Measurements from ENCODE around the gene TSPEAR.
"Not testable (repeated sequence)": the region's sequence is repeated elsewhere in the genome, so short reads cannot be mapped to it uniquely, and the experiment has no call there.

The TSPEAR gene

DNA sequence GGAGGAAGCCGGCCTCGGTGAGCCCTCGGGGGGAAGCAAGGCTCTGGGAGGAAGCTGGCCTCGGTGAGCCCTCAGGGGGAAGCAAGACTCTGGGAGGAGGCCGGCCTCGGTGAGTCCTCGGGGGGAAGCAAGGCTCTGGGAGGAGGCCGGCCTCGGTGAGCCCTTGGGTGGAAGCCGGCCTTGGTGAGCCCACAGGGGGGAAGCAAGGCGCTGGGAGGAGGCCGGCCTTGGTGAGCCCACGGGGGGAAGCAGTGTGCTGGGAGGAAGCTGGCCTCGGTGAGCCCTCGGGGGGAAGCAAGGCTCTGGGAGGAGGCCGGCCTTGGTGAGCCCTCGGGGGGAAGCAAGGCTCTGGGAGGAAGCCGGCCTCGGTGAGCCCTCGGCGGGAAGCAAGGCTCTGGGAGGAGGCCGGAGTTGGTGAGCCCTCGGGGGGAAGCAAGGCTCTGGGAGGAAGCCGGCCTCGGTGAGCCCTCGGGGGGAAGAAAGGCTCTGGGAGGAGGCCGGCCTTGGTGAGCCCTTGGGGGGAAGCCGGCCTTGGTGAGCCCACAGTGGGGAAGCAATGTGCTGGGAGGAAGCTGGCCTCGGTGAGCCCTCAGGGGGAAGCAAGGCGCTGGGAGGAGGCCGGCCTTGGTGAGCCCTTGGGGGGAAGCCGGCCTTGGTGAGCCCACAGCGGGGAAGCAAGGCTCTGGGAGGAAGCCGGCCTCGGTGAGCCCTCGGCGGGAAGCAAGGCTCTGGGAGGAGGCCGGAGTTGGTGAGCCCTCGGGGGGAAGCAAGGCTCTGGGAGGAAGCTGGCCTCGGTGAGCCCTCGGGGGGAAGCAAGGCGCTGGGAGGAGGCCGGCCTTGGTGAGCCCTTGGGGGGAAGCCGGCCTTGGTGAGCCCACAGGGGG lies 208.1 kb downstream of the TSPEAR start:
- not testable (repeated sequence) for DNase-seq (ENCODE audit: low read depth in 3 of 3)

- no peak for DNase-seq (ENCODE audit: low read depth in 3 of 3)
These were observed 209.0 kb downstream of the TSPEAR start for GRCh38 chr21:44502171-44502958.

- DNase-seq (ENCODE audit: low read depth in 3 of 3): no peak
These were observed 211.3 kb downstream of the TSPEAR start for GRCh38 chr21:44500111-44500510.

GRCh38 chr21:44499631-44500030 lies 211.7 kb downstream of the TSPEAR start:
- no peak for DNase-seq (ENCODE audit: low read depth in 3 of 3)

DNA sequence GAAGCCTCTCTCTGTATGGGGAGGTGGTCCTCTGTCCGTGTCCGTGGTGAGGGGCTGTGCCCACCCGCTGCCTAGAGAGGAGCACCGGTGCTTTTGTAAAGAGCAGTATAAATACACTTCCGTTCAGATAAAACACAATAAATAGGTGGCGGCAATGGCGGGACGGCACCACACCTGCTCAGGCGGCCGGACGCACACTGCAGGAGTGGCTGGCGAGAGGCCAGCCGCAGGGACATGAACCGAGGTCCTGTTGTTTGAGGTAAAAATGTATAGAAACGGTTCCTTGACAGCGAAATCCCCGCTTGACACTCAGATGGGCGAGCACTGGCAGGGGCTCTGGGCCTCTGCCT lies 212.2 kb downstream of the TSPEAR start:
- no peak for DNase-seq (ENCODE audit: low read depth in 3 of 3)

DNA sequence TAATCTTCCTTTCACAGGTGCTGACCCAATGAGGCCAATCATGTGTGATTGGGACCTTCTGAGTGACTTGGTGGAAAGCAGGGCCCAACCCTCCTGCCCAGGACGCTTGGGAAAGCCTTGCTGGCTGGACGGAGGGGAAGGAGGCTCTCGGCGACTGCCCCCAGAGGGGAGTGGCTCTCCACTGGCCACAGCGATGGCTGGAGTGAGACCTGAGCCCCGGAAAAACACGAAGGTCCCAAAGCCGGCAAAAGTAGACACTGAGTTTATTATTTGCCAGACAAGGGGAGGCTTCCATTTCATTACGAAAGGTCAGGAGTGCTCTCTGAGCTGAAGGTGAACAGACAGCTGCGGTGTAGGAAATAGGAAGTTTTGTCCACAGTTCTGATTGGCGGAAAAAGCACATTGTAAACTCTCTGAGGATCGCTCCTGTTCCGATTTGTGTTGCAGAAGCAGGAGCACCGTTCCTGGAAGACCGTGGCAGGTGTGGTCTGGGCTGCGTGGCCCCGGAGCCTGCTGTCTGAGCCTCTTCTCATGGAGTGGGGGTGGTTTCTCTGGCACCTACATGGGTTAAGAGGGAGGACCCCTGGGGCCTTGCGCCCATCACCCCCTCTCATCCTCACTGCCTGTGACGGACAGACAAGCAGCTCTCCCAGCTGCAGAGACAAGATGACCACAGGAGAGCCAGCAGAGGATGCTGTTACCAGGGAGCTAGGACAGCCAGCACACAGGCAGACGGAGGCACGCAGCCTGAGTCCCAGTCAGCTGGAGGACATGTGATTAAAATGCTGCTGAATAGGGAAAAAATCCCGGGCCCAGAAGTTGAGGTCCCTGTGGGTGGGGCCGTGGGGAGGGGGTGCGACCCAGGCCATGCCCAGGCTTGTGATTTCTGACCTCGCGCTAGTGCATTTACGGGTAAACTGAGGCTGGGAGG lies 212.8 kb downstream of the TSPEAR start:
- no peak for DNase-seq (ENCODE audit: low read depth in 3 of 3)

DNA sequence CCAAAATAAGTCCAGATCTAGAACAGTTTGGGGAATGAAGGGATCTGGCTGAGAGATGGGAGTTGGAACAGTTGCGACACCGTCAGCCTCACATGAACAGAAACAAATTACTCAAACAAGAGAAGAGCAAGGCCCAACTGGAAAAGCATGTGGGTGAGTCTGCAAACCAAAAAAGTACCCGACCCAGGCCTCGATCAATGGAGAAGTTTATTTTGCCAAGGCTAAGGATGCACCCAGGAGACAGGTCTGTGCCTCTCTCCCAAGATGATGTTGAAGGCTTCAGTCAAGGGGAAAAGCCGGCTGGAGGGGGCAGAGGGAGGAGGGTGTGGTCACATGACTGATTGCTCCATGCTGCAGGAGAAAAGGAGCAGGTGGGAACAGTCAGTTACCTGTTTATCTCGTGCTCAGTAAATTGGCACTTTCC lies 213.7 kb downstream of the TSPEAR start:
- DNase-seq (ENCODE audit: low read depth in 3 of 3): no peak

DNA sequence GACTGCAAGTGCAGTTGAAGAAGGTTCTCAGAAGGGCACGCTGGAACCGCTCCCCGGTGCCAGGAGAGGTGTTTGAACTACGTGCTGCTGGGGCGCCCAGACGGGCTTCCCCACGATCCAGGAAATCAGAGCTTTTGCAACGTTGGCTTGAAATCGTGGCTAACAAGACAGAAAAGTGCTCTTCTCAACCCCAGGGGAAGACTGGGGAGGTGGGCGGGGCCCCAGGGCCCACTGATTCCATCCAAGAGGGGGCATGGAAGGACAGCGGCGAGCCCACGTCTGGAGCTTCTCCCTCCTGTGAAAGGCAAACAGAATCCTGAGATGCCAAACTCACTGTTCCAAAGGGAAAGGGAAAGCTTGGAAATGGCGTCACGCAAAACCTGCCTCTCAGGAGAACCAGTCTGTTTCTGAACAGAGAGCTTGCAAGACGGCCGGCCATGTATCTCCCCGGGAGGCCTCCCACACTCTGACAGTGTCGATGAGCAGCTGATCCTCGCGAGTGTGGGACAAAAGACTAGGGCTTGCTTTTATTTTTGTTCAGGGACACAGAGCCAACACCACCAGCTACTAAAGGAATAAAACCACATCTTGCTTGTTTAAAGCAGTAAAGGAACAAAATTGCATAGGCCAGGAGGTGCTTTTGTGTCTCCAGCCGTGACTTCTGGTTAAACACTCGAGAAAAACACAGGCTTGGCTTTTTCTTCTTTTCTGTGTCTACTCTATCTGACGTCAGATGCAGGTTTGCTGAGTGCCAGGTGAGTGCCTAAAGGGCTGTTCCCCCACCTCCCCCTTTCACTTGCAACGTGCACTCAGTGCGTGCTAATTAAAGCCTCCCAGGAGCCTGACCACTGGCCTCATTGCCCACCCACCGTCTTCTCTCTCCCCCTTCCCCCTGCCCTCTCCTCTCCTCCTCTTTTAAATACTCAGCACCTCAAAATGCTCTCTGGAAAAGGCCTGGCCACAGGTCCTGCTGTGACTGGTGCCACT lies 214.5 kb downstream of the TSPEAR start:
- DNase-seq (ENCODE audit: low read depth in 3 of 3): no peak

DNA sequence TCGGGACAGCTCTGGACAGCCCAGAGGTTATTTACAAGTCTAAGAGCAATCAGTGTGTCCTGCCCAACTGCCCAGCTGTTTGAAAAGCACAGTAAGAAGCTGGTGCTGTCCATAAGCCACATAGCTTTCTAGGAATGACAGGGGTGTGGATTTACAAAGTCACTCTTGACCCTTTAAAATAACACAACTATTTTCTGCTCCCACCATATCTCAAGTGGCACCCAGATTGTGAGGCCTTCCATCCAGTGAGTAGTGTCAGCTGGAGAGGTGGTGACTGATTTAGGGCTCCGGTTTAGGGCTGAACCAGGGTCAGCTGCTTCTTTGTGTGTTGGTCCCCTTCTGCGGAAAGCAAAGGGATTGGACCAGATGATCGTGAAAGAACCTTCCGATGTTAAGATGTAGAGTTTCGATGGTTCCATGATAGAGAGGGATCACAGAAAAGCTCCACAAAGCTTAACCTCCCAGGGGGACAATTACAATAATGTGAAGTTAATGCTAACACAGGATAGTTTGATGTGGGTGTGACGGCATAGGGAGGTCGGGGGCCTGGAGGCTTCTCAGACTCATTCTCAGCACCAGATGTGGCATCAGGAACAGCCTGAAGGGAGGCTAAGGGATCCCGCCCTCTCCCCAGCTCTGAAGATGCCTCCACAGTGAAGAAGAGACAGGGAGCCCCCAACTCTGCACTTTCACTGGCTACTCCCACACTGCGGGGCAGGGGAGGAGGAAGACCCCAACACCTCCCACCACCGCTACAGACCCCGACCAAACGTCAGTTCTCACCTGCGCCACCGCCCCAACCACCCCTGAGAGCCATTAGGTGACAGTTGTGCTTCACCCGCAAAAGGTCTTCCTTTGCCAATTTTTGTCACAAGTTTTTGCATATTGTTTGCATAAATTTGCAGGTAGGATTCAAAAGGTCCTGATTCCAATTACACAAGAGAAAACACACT lies 215.5 kb downstream of the TSPEAR start:
- no peak for DNase-seq (ENCODE audit: low read depth in 3 of 3)

DNA sequence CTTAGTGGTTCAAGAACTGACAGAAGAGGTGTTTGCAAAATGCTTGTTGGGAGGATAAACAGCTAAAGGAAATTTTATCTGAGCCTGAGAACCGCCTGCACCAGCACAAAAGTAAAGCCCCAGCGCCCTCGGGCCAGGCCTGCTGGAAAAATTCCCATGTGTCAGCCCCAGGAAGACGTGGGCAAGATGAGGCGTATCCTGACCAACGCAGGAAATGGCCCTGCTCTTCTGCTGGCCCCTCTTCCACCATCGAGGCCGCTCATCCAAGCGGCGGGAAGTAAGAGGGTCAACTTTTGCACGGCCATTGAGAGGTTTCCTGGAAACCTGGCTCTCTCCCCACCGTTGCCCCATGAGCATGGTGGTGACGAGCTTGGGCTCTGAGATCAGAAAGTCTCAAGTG lies 216.4 kb downstream of the TSPEAR start:
- DNase-seq (ENCODE audit: low read depth in 3 of 3): no peak

- no peak for DNase-seq (ENCODE audit: low read depth in 3 of 3)
These were observed 217.0 kb downstream of the TSPEAR start for GRCh38 chr21:44494418-44494817.

- no peak for DNase-seq (ENCODE audit: low read depth in 3 of 3)
These were observed 218.6 kb downstream of the TSPEAR start for GRCh38 chr21:44492567-44493385.

GRCh38 chr21:44490816-44491215 lies 220.6 kb downstream of the TSPEAR start:
- DNase-seq (ENCODE audit: low read depth in 3 of 3): no peak

GRCh38 chr21:44490405-44490804 lies 221.0 kb downstream of the TSPEAR start:
- DNase-seq (ENCODE audit: low read depth in 3 of 3): no peak

GRCh38 chr21:44489962-44490361 lies 221.4 kb downstream of the TSPEAR start:
- no peak for DNase-seq (ENCODE audit: low read depth in 3 of 3)

- peak; percentile 19 to 63 (median 25) for DNase-seq (ENCODE audit: low read depth in 3 of 3)
These were observed 223.5 kb downstream of the TSPEAR start for GRCh38 chr21:44487831-44488230.

GRCh38 chr21:44486302-44486701 lies 225.1 kb downstream of the TSPEAR start:
- DNase-seq (ENCODE audit: low read depth in 3 of 3): no peak

- no peak for DNase-seq (ENCODE audit: low read depth in 3 of 3)
These were observed 225.6 kb downstream of the TSPEAR start for GRCh38 chr21:44485796-44486195.
